ENCODE data around the gene HAUS5.

The HAUS5 gene

DNA sequence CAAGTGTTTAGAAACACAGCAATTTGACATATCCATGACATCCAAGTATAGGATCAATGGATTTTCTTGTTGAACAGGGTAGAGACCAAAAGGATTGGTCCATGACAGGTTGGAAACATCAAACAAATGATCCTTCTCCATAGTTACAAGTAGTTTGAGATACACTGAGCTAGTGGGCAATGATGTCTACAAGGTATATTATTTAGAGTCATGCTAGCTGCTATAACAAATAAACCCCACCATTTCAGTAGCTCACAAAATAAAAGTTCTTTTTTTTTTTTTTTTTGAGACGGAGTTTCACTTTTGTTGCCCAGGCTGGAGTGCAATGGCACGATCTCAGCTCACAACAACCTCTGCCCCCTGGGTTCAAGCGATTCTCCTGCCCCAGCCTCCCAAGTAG is 4.9 kb upstream of the HAUS5 start:
- no peaks in the 10 kb centered on the region for H3F3A ChIP-seq (ENCODE audit: low read depth)
- no peaks in the 10 kb centered on the region; the same call in 1 of the 2 replicates for H3K9me3 ChIP-seq (ENCODE audit: insufficient read depth, low read depth, low read length)
- no peaks in the 10 kb centered on the region for H3K9me2 ChIP-seq (replicated peaks; ENCODE audit: low read depth, low read length)
- no peak for TF ChIP-seq EZH2phosphoT487 (IDR thresholded peaks at IDR 0.05; ENCODE audit: borderline replicate concordance)
- TF ChIP-seq, protein P1, sequence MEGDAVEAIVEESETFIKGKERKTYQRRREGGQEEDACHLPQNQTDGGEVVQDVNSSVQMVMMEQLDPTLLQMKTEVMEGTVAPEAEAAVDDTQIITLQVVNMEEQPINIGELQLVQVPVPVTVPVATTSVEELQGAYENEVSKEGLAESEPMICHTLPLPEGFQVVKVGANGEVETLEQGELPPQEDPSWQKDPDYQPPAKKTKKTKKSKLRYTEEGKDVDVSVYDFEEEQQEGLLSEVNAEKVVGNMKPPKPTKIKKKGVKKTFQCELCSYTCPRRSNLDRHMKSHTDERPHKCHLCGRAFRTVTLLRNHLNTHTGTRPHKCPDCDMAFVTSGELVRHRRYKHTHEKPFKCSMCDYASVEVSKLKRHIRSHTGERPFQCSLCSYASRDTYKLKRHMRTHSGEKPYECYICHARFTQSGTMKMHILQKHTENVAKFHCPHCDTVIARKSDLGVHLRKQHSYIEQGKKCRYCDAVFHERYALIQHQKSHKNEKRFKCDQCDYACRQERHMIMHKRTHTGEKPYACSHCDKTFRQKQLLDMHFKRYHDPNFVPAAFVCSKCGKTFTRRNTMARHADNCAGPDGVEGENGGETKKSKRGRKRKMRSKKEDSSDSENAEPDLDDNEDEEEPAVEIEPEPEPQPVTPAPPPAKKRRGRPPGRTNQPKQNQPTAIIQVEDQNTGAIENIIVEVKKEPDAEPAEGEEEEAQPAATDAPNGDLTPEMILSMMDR (conservative IDR thresholded peaks at IDR 0.05; ENCODE audit: low read length): no peak
- H4K20me1 ChIP-seq (ENCODE audit: insufficient read depth, low read length, poor library complexity, severe bottlenecking): no peaks in the 10 kb centered on the region
- H3K79me2 ChIP-seq (ENCODE audit: insufficient read depth, low read length): peaks cover under 1% of the 10 kb centered on the region; the same call in 1 of the 2 replicates
- H3K4me3 ChIP-seq (ENCODE audit: low read length, poor library complexity, severe bottlenecking): no peak overlapping the region
- H3K4me1 ChIP-seq (ENCODE audit: insufficient read depth, low read length, poor library complexity, severe bottlenecking): peaks cover 6% of the 10 kb centered on the region
- no peaks in the 10 kb centered on the region for H3K36me3 ChIP-seq (ENCODE audit: insufficient read depth, low read length)
- H3K9ac ChIP-seq (ENCODE audit: low read depth, low read length, poor library complexity, severe bottlenecking): no peak overlapping the region
- H3K4me2 ChIP-seq (ENCODE audit: low read depth, low read length, poor library complexity, severe bottlenecking): no peak overlapping the region
- no peaks in the 10 kb centered on the region for H3K27me3 ChIP-seq (ENCODE audit: insufficient read depth, low read length, poor library complexity, severe bottlenecking)
- no peak overlapping the region for H2AFZ ChIP-seq (ENCODE audit: low read length)

DNA sequence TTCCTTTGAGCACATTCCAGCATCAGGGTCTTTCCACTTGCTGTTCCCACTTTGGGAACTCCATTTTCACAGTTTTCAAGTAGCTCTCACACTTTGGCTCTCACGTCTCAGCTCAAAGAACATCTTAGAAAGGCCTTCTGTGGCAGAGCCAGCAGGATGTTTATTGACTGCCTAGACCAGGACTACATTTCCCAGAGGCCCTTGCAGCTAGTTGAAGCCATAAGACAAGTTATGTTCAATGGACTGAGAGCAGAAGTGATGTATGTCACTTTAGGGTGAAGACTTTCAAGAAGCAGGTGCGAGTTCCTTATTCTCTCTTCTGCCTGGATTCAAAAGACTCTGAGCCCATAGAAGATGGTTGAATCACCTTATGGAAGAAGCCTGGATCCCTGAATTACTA is 4.3 kb upstream of the HAUS5 start:
- TF ChIP-seq, protein P1 (conservative IDR thresholded peaks at IDR 0.05; ENCODE audit: low read length): no peak
- TF ChIP-seq EZH2phosphoT487 (IDR thresholded peaks at IDR 0.05; ENCODE audit: borderline replicate concordance): no peak

GRCh38 chr19:35609851-35610353 is 2.6 kb upstream of the HAUS5 start:
- Histone ChIP-seq H3K4me1 (ENCODE audit: insufficient read depth, low read length, poor library complexity, severe bottlenecking) (peaks cover 18% of the 10 kb centered on the region), H3K9ac (ENCODE audit: low read depth, low read length, poor library complexity, severe bottlenecking) (no peak overlapping the region), H3F3A (ENCODE audit: low read depth) (no peaks in the 10 kb centered on the region), H2AFZ (ENCODE audit: low read length) (peak overlapping the region; percentile 60; the same call in 1 of the 2 replicates), H3K4me3 (ENCODE audit: low read length, poor library complexity, severe bottlenecking) (no peak overlapping the region), H3K4me2 (ENCODE audit: low read depth, low read length, poor library complexity, severe bottlenecking) (no peak overlapping the region), H3K27me3 (ENCODE audit: insufficient read depth, low read length, poor library complexity, severe bottlenecking) (no peaks in the 10 kb centered on the region), H3K9me3 (ENCODE audit: insufficient read depth, low read depth, low read length) (no peaks in the 10 kb centered on the region; the same call in 1 of the 2 replicates), H3K79me2 (ENCODE audit: insufficient read depth, low read length) (peaks cover 14% of the 10 kb centered on the region), H3K9me2 (replicated peaks; ENCODE audit: low read depth, low read length) (no peaks in the 10 kb centered on the region), H3K36me3 (ENCODE audit: insufficient read depth, low read length) (no peaks in the 10 kb centered on the region), H4K20me1 (ENCODE audit: insufficient read depth, low read length, poor library complexity, severe bottlenecking) (no peaks in the 10 kb centered on the region)
- TF ChIP-seq, protein P1 (conservative IDR thresholded peaks at IDR 0.05; ENCODE audit: low read length): no peak
- TF ChIP-seq EZH2phosphoT487 (IDR thresholded peaks at IDR 0.05; ENCODE audit: borderline replicate concordance): no peak

More for the DNA sequence above, 4.3 kb upstream of the HAUS5 start:
- H2AFZ ChIP-seq (ENCODE audit: low read length): no peak overlapping the region
- H3K9ac ChIP-seq (ENCODE audit: low read depth, low read length, poor library complexity, severe bottlenecking): no peak overlapping the region
- no peaks in the 10 kb centered on the region for H3F3A ChIP-seq (ENCODE audit: low read depth)
- no peak overlapping the region for H3K4me2 ChIP-seq (ENCODE audit: low read depth, low read length, poor library complexity, severe bottlenecking)
- H3K4me3 ChIP-seq (ENCODE audit: low read length, poor library complexity, severe bottlenecking): no peak overlapping the region
- H3K27me3 ChIP-seq (ENCODE audit: insufficient read depth, low read length, poor library complexity, severe bottlenecking): no peaks in the 10 kb centered on the region
- H4K20me1 ChIP-seq (ENCODE audit: insufficient read depth, low read length, poor library complexity, severe bottlenecking): no peaks in the 10 kb centered on the region
- no peaks in the 10 kb centered on the region for H3K9me2 ChIP-seq (replicated peaks; ENCODE audit: low read depth, low read length)
- H3K79me2 ChIP-seq (ENCODE audit: insufficient read depth, low read length): peaks cover 6% of the 10 kb centered on the region; the same call in 1 of the 2 replicates
- peaks cover 11% of the 10 kb centered on the region for H3K4me1 ChIP-seq (ENCODE audit: insufficient read depth, low read length, poor library complexity, severe bottlenecking)
- no peaks in the 10 kb centered on the region; the same call in 1 of the 2 replicates for H3K9me3 ChIP-seq (ENCODE audit: insufficient read depth, low read depth, low read length)
- no peaks in the 10 kb centered on the region for H3K36me3 ChIP-seq (ENCODE audit: insufficient read depth, low read length)

Data from Loucy (cell line).